HG02623 (cell line): Measurements from ENCODE around the gene NPM1.
"Not testable (repeated sequence)": the region's sequence is repeated elsewhere in the genome, so short reads cannot be mapped to it uniquely, and the experiment has no call there.

ENCODE experiments used
- ATAC-seq: cut with Tn5 transposase; IDR thresholded peaks from one replicate; pipeline ENCODE4 v1.9.1; 2021; ENCODE audit warnings: moderate library complexity; ENCODE audit not compliant: unreplicated experiment

Gene NPM1

DNA sequence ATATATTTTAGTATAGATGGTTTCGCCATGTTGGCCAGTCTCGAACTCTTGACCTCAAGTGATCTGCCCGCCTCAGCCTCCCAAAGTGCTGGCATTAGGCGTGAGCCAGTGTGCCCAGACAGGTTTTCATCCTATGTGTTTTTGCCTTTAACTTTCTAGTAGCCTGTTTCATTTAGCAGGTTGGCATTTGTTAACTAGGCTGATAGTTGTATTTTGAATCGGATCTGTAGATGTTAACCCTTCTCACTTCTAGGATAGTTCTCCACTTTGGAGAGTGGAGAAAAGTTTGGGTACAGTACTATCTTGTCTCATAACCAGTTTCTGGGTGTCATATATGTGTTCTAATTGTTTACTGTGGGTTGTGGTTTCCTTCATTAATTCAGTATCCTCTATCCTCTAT lies 24.5 kb downstream of the NPM1 start:
- ATAC-seq = no peak

GRCh38 chr5:171413153-171413910 lies 25.7 kb downstream of the NPM1 start:
- ATAC-seq = no peak

DNA sequence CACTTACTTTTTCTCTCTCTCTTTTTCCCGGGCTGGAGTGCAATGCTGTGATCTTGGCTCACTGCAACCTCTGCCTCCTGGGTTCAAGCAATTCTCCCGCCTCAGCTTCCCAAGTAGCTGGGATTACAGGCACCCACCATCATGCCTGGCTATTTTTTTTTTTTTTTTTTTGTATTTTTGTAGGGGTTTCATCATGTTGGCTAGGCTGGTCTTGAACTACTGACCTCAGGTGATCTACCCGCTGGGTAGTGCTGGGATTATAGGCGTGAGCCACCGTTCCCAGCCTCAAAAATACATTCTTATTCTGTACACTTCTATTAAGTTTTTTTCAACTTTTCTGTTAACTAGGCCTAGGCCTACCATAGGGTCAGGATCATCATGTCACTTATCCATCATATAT lies 26.3 kb downstream of the NPM1 start:
- ATAC-seq = not testable (repeated sequence)

DNA sequence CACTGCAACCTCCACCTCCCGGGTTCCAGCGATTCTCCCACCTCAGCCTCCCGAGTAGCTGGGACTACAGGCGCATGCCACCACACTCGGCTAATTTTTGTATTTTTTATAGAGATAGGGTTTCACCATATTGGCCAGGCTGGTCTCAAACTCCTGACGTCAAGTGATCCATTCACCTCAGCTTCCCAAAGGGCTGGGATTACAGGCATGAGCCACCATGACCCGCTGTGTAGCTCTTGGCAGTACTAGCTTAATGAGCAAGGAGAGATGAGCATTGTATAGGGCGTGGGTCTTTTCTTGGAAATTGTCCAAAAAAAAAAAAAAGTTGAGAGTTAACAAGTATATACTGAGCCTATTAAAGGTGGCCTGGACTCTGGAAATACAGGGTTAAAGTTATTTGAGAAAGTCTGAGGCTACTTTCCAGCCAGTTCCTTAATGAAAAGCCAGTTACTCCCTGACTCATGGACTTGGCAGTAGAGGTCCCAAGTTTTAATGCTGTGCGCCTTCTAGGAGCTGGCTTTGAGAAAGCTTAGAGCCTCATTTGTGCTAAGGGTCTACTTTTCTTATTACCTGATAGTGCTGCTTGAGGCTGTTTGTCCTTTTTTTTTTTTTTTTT lies 27.6 kb downstream of the NPM1 start:
- no peak for ATAC-seq

DNA sequence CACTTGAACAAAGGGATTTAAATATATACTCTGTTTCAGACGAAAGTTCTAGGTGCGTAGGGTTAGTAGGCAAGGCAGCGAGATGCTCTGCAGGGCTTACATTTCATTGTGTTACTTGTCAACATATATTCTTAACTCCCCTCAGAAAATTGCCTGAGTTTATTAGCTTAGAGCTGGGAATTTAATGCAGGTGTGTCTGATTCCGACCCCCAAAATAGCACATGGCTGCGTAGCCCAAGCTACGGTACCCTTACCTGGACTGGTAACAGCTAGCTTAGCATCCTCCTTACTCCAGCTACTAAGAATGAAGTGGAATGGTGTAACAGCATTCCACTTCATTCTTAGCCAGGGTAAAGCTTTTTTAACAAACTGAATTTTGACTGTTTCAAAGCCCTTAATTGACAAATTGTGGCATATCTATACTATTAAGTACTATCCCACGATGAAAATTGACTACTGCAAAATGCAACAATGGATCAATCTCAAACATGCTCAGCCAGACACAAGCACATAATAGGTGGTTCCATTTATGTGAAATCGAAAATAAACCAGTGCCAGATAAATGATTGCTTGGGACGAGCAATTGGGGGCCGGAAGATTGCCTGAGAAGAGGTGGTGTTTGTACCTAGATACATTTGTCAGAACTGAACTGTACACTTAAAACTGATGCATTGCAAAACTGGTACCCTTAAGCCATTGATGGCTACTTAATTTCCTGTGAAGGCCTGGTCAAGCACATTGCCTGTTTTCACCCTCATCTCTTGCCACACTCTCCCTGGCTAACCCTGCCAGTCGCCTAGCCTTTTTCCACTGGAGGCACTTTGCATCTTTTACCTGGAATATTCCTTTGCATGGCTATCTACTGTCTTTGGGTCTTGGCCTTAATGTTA lies 28.8 kb downstream of the NPM1 start:
- no peak for ATAC-seq

- peak; percentile 63 for ATAC-seq
These were observed 30.8 kb downstream of the NPM1 start for GRCh38 chr5:171418316-171418981.

GRCh38 chr5:171418982-171419687 lies 31.5 kb downstream of the NPM1 start, which contains the start of gene FGF18:
Gene FGF18, plus strand, starts transcription at chr5:171419647. Its CDS starts 553 bp downstream, at chr5:171420200.
- ATAC-seq = peak; percentile 31

DNA sequence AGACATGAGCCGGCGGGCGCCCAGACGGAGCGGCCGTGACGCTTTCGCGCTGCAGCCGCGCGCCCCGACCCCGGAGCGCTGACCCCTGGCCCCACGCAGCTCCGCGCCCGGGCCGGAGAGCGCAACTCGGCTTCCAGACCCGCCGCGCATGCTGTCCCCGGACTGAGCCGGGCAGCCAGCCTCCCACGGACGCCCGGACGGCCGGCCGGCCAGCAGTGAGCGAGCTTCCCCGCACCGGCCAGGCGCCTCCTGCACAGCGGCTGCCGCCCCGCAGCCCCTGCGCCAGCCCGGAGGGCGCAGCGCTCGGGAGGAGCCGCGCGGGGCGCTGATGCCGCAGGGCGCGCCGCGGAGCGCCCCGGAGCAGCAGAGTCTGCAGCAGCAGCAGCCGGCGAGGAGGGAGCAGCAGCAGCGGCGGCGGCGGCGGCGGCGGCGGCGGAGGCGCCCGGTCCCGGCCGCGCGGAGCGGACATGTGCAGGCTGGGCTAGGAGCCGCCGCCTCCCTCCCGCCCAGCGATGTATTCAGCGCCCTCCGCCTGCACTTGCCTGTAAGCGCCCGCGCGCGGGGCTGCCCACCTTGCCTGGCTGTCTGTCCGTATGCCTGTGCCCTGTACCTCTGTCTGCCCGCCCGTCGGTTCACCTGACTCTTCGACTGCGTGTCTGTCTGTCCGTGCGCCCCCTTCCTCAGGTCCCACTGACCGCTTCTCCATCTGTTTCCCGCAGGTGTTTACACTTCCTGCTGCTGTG lies 32.2 kb downstream of the NPM1 start:
- no peak for ATAC-seq

- no peak for ATAC-seq
These were observed 33.0 kb downstream of the NPM1 start for GRCh38 chr5:171420431-171421241.

DNA sequence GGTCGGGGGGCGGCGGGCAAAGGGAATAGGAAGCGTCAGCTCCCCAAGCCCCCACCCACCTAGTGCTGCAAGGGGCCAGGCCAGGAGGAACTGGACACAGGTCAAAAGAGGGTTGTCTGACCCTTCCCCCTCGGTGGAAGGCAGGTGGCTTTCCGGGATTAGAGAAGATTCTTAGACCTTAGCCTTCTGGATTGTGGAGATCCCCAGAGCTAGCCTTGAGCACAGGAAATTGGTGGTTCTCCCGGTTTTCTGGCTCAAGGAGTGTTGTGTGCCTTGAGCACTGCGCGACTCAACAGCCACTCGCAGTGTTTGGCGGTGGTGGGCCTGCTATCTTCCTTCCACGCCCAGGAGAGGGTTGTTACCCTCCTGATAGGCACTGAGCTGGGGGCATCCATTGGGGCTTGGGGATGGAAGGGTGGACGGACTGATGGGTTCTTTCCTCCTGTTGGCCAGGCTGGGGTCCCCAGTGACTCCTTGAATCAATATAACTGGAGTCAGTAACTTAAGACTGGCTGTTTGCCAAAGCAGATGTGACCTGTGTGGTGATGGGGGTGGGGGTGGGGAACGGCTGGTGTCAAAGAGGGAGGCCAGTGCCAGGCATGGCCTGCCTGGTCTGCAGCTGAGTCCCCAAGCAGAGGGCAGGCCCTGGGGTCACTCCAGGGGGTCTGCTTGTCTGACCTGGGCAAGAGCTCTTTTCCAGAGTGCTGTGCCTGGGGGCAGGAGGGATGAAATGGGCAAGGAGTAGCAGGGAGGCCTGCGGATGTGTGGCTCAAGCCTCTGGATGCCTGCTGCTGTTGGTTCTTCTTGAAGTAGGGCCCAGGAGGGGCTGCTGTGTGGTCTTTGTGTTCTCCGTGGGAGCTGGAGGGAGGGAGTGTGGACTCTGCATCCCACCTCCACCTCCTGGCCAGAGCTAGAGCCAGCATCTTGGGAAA lies 33.9 kb downstream of the NPM1 start:
- no peak for ATAC-seq

GRCh38 chr5:171422495-171422894 lies 34.8 kb downstream of the NPM1 start:
- ATAC-seq = no peak

GRCh38 chr5:171422902-171423663 lies 35.4 kb downstream of the NPM1 start:
- ATAC-seq = no peak

DNA sequence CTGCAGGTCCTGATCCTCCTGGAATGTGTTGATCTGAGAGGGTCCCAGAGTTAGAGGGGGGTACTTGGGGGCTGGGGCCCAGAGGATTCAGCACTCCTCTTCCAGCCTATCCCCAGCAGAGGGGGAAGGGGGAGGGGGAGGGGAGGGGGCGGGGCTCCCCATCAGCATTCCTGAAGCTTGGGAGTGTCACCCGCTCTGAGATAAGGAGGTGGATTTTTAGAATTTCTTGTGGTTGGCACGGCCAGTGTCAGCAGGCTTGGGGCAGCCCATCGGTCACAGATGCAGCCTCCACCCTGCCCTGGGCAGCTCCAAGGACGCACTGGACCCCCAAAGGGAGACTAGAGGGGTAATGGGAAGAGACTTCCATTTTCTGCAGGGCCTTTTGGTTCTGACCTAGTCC lies 37.1 kb downstream of the NPM1 start:
- no peak for ATAC-seq

DNA sequence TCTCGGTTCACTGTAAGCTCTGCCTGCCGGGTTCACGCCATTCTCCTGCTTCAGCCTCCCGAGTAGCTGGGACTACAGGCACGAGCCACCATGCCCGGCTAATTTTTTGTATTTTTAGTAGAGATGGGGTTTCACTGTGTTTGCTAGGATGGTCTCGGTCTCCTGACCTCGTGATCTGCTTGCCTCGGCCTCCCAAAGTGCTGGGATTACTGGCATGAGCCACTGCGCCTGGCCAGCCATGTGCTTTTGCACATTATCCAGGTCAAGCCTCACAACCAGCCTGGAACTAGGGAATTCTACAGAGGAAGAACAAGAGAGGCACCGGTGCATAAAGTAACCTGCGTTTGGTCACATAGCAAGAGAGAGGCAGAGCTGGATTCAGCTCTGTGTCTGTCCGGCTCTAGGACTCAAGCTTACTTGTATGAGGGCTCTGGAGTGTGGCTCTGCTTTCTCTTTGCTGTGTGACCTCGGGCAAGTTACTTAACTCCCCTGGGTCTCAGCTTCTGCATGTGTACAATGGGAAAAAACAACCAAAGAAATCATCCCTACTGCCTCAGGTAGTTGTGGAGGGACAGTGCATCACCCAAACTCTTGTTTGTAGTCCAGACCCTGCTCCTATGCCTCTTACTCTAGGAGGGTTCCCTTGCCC lies 38.1 kb downstream of the NPM1 start:
- ATAC-seq = no peak

DNA sequence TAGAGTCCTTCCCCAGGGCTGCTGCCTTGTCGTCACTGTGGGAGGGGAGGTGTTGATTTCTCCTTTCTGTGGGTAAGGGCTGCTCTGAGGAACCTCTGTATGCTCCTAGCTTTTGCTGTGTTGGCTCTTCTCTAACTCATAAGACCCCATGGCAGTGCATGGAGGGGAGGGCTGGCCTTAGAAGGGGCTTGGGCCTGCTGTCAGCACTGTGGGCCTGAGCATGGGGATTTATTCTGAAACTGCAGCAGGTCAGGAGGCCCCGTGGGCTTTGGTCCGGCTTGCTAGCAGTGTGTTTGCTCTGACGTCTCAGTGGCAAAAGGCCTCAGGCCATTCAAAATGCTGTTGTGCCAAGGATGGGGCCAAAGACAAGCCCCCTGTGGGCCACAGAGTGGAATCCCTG lies 38.6 kb downstream of the NPM1 start:
- no peak for ATAC-seq

DNA sequence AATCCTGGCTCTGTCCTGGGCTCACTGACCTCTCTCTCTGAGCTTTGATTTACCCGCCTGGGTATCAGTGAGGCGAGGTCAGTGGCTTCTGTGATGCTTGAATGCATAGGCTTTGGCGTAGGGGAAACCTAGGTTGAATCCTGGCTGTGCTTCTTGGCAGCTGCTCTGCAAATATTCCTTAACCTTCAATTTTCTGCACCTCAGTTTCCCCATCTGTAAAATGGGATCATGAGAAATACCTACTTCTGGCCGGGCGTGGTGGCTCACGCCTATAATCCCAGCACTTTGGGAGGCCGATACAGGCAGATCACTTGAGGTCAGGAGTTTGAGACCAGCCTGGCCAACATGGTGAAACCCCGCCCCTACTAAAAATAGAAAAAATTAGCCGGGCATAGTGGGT lies 39.0 kb downstream of the NPM1 start:
- ATAC-seq = no peak
